H9 (cell line): ENCODE data around the gene GARRE1. TPM values are rescaled to one million over a fixed set of nuclear protein-coding genes. Genes with fewer than 3 reads are reported as not detected.

Source experiments
- DNase-seq: peaks from one replicate; pipeline ENCODE4 v3.0.0-alpha.2; 2017
- H2AFZ ChIP-seq: one replicate; pipeline ENCODE4 v1.6.1; 2013; ENCODE audit warnings: mild to moderate bottlenecking, low read length, control low read depth, moderate library complexity
- H2AK5ac ChIP-seq: 2 replicates; pipeline ENCODE4 v1.6.1; 2013; ENCODE audit warnings: low read length, control low read depth, mixed read lengths; ENCODE audit not compliant: insufficient read length
- H2BK120ac ChIP-seq: one replicate; pipeline ENCODE4 v1.6.1; 2013; ENCODE audit warnings: low read depth, mild to moderate bottlenecking, low read length, control low read depth, inconsistent platforms; ENCODE audit not compliant: poor library complexity, severe bottlenecking
- H2BK12ac ChIP-seq: 2 replicates; pipeline ENCODE4 v1.6.1; 2013; ENCODE audit warnings: low read length, control low read depth, mixed read lengths, low read depth; ENCODE audit not compliant: insufficient read length
- H2BK15ac ChIP-seq: 2 replicates; pipeline ENCODE4 v1.6.1; 2013; ENCODE audit warnings: low read depth, low read length, control low read depth
- H2BK20ac ChIP-seq: one replicate; pipeline ENCODE4 v1.6.1; 2013; ENCODE audit warnings: low read depth, mild to moderate bottlenecking, low read length, control low read depth, inconsistent platforms; ENCODE audit not compliant: poor library complexity, severe bottlenecking
- H2BK5ac ChIP-seq: 2 replicates; pipeline ENCODE4 v1.6.1; 2013; ENCODE audit warnings: low read length, control low read depth, mixed read lengths; ENCODE audit not compliant: insufficient read length
- H3K14ac ChIP-seq: 2 replicates; pipeline ENCODE4 v1.6.1; 2013; ENCODE audit warnings: low read length, control low read depth; ENCODE audit not compliant: insufficient read depth
- H3K18ac ChIP-seq: 2 replicates; pipeline ENCODE4 v1.6.1; 2013; ENCODE audit warnings: low read depth, mild to moderate bottlenecking, mixed read lengths, low read length, control low read depth; ENCODE audit not compliant: insufficient read length
- H3K23ac ChIP-seq: 2 replicates; pipeline ENCODE4 v1.6.1; 2013; ENCODE audit warnings: low read length, control low read depth, mixed read lengths, low read depth; ENCODE audit not compliant: insufficient read length
- H3K23me2 ChIP-seq: 2 replicates; pipeline ENCODE4 v1.6.1; 2013; ENCODE audit warnings: low read depth, mild to moderate bottlenecking, mixed read lengths, low read length, control low read depth; ENCODE audit not compliant: insufficient read length, poor library complexity, severe bottlenecking
- H3K27ac ChIP-seq: 2 replicates; pipeline ENCODE4 v1.5.1; 2013; ENCODE audit warnings: low read length, control low read depth, mixed read lengths, low read depth; ENCODE audit not compliant: insufficient read length
- H3K27me3 ChIP-seq: 2 replicates; pipeline ENCODE4 v1.6.1; 2013; ENCODE audit warnings: low read length, control low read depth, inconsistent platforms; ENCODE audit not compliant: insufficient read depth
- H3K4ac ChIP-seq: 2 replicates; pipeline ENCODE4 v1.6.1; 2013; ENCODE audit warnings: low read depth, mild to moderate bottlenecking, control low read depth, inconsistent platforms, low read length, moderate library complexity
- H3K4me1 ChIP-seq: 2 replicates; pipeline ENCODE4 v1.6.1; 2013; ENCODE audit warnings: low read length, control low read depth, inconsistent platforms; ENCODE audit not compliant: insufficient read depth
- H3K4me2 ChIP-seq: 2 replicates; pipeline ENCODE4 v1.6.1; 2013; ENCODE audit warnings: low read length, control low read depth, mixed read lengths; ENCODE audit not compliant: insufficient read length, insufficient read depth
- H3K56ac ChIP-seq: 2 replicates; pipeline ENCODE4 v1.6.1; 2013; ENCODE audit warnings: low read depth, mild to moderate bottlenecking, mixed read lengths, low read length, control low read depth; ENCODE audit not compliant: insufficient read length
- H3K79me1 ChIP-seq: 2 replicates; pipeline ENCODE4 v1.6.1; 2013; ENCODE audit warnings: low read depth, mild to moderate bottlenecking, moderate library complexity, low read length, control low read depth, inconsistent platforms; ENCODE audit not compliant: insufficient read depth, poor library complexity, severe bottlenecking
- H3K79me2 ChIP-seq: 2 replicates; pipeline ENCODE4 v1.6.1; 2013; ENCODE audit warnings: low read length, control low read depth, inconsistent platforms; ENCODE audit not compliant: insufficient read depth
- H3K9ac ChIP-seq: 2 replicates; pipeline ENCODE4 v1.6.1; 2013; ENCODE audit warnings: low read length, control low read depth, mixed read lengths; ENCODE audit not compliant: insufficient read length; ENCODE audit errors: extremely low read depth
- H3K9me3 ChIP-seq: one replicate; pipeline ENCODE4 v1.6.1; 2013; ENCODE audit warnings: low read depth, low read length, inconsistent platforms; ENCODE audit not compliant: control insufficient read depth
- H3T11ph ChIP-seq: one replicate; pipeline ENCODE4 v1.6.1; 2013; ENCODE audit warnings: mild to moderate bottlenecking, low read length, control low read depth, inconsistent platforms
- H4K20me1 ChIP-seq: one replicate; pipeline ENCODE4 v1.6.1; 2013; ENCODE audit not compliant: control insufficient read depth, insufficient read length, insufficient read depth
- H4K5ac ChIP-seq: 2 replicates; pipeline ENCODE4 v1.6.1; 2013; ENCODE audit warnings: low read depth, mild to moderate bottlenecking, mixed read lengths, low read length, control low read depth; ENCODE audit not compliant: insufficient read length
- H4K8ac ChIP-seq: replicated peaks from 2 replicates; pipeline ENCODE4 v1.6.1; 2013; ENCODE audit warnings: low read length, control low read depth, mixed read lengths, low read depth; ENCODE audit not compliant: insufficient read length
- H4K91ac ChIP-seq: 2 replicates; pipeline ENCODE4 v1.6.1; 2013; ENCODE audit warnings: low read depth, mild to moderate bottlenecking, moderate library complexity, mixed read lengths, low read length, control low read depth; ENCODE audit not compliant: insufficient read length
- H3K27ac Mint-ChIP-seq, 3 experiments: 2 replicates in 2 of 3; 3 replicates in 1 of 3; pipeline ENCODE4 v1.8.0; 2020 to 2021; ENCODE audit warnings: mixed read lengths in 3 of 3, mild to moderate bottlenecking in 1 of 3, moderate library complexity in 1 of 3
- H3K27me3 Mint-ChIP-seq: 2 replicates; pipeline ENCODE4 v1.8.0; 2021; ENCODE audit warnings: low read depth, mild to moderate bottlenecking, moderate library complexity, mixed read lengths
- H3K36me3 Mint-ChIP-seq, 3 experiments: 2 replicates in 2 of 3; 3 replicates in 1 of 3; pipeline ENCODE4 v1.8.0; 2020 to 2021; ENCODE audit warnings: low read depth in 3 of 3, mixed read lengths in 3 of 3; ENCODE audit not compliant: insufficient read depth in 1 of 3
- H3K4me1 Mint-ChIP-seq, 2 experiments: 2 replicates each; pipeline ENCODE4 v1.8.0; 2020; ENCODE audit warnings: mixed read lengths in 2 of 2
- H3K4me3 Mint-ChIP-seq, 2 experiments: 2 replicates in 1 of 2; 3 replicates in 1 of 2; pipeline ENCODE4 v1.8.0; 2020 to 2021; ENCODE audit warnings: mild to moderate bottlenecking in 2 of 2, mixed read lengths in 2 of 2, moderate library complexity in 1 of 2
- H3K9me3 Mint-ChIP-seq, 2 experiments: 2 replicates in 1 of 2; 3 replicates in 1 of 2; pipeline ENCODE4 v1.8.0; 2020; ENCODE audit warnings: mild to moderate bottlenecking in 2 of 2, mixed read lengths in 2 of 2, moderate library complexity in 1 of 2
- CTCF ChIP-seq: fragments of 200-600 bp; sonication (generic); conservative IDR thresholded peaks from 3 replicates; pipeline ENCODE4 v1.8.0; 2021; ENCODE audit warnings: antibody characterized with exemption, mild to moderate bottlenecking
- WGBS: extraction: QIAGEN DNeasy Blood & Tissue Kit; methylation state at CpG from one replicate; pipeline ENCODE4 v1.1.7; 2013; ENCODE audit warnings: missing lambda C conversion rate, low lambda C conversion rate, mixed read lengths; ENCODE audit not compliant: insufficient read length; ENCODE audit errors: extremely low coverage; 5-methylcytosine and 5-hydroxymethylcytosine counted together
- total RNA-seq: library from RNA; stranded (reverse); gene quantifications from 2 replicates; pipeline ENCODE4 v1.2.1, GENCODE V29; 2021

Gene GARRE1
- total RNA-seq, 1 experiment from 2014 or later = 24.1 TPM

DNA sequence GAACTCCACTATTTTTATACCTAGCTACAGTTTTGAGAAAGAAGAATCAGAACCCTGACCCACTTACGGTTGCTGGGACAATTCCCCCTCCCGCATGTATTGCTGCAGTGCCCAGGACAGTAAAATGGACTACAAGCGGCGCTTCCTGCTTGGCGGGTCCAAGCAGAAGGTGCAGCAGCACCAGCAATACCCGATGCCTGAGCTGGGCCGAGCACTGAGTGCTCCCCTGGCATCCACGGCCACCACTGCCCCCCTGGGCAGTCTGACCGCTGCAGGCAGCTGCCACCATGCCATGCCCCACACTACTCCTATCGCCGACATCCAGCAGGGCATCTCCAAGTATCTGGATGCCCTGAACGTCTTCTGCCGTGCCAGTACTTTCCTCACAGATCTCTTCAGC lies 46.0 kb downstream of the GARRE1 start:
- H3K9me3 ChIP-seq = no peaks in the 10 kb centered on the region
- no peak overlapping the region for H2AFZ ChIP-seq
- DNase-seq = no peak
- no peaks in the 10 kb centered on the region for H3K4me1 ChIP-seq
- H3K79me2 ChIP-seq = no peaks in the 10 kb centered on the region; the same call in 1 of the 2 replicates
- Mint-ChIP-seq H3K4me3 (no peak overlapping the region), H3K9me3 (no peaks in the 10 kb centered on the region), H3K36me3 (peaks cover 4 to 28% (median 26%) of the 10 kb centered on the region in 3 experiments; a peak in 6 of 7 replicates), H3K27ac (peak overlapping the region in 1 of 3 experiments; percentile 63; a peak in 1 of 7 replicates), H3K4me1 (peaks cover 5 to 6% of the 10 kb centered on the region in 2 experiments), H3K27me3 (no peaks in the 10 kb centered on the region)
- H2AK5ac ChIP-seq = no peak overlapping the region
- H3T11ph ChIP-seq = no peak overlapping the region
- H3K27ac ChIP-seq = no peak overlapping the region
- H3K56ac ChIP-seq = no peak overlapping the region
- no peak overlapping the region for H3K9ac ChIP-seq
- WGBS = no CpG with 5 or more reads among the region's 13 CpGs
- no peak overlapping the region for H3K4ac ChIP-seq
- no peaks in the 10 kb centered on the region for H3K23me2 ChIP-seq
- H3K14ac ChIP-seq = no peak overlapping the region
- H2BK12ac ChIP-seq = no peak overlapping the region
- no peak overlapping the region for H2BK120ac ChIP-seq
- H4K91ac ChIP-seq = no peak overlapping the region
- H3K18ac ChIP-seq = no peak overlapping the region
- H2BK5ac ChIP-seq = no peak overlapping the region
- no peak overlapping the region for H2BK20ac ChIP-seq
- H4K20me1 ChIP-seq = no peaks in the 10 kb centered on the region
- no peak overlapping the region for H3K4me2 ChIP-seq
- H3K79me1 ChIP-seq = no peaks in the 10 kb centered on the region
- no peak overlapping the region for H2BK15ac ChIP-seq
- no peak overlapping the region for H4K5ac ChIP-seq
- no peaks in the 10 kb centered on the region for H3K27me3 ChIP-seq
- H3K23ac ChIP-seq = no peak overlapping the region
- TF ChIP-seq CTCF = no peak
- no peak overlapping the region for H4K8ac ChIP-seq
